ENCODE measurements around the gene XPOT.

XPOT gene

GRCh38 chr12:64466178-64466577, 62.0 kb downstream of the XPOT start:
- DNase-seq (ENCODE audit: low read depth in 2 of 2): no peak

- DNase-seq (ENCODE audit: low read depth in 2 of 2): no peak
Observed at GRCh38 chr12:64468966-64469365, 64.8 kb downstream of the XPOT start.

- no peak for DNase-seq (ENCODE audit: low read depth in 2 of 2)
Observed at GRCh38 chr12:64469455-64470142, 65.4 kb downstream of the XPOT start.

GRCh38 chr12:64470495-64470894, 66.3 kb downstream of the XPOT start:
- DNase-seq (ENCODE audit: low read depth in 2 of 2): no peak

GRCh38 chr12:64473176-64473575, 69.0 kb downstream of the XPOT start:
- no peak for DNase-seq (ENCODE audit: low read depth in 2 of 2)

GRCh38 chr12:64475518-64475917, 71.3 kb downstream of the XPOT start:
- no peak for DNase-seq (ENCODE audit: low read depth in 2 of 2)

- DNase-seq (ENCODE audit: low read depth in 2 of 2): no peak
Observed at GRCh38 chr12:64476844-64477243, 72.7 kb downstream of the XPOT start.

- no peak for DNase-seq (ENCODE audit: low read depth in 2 of 2)
Observed at GRCh38 chr12:64478661-64479060, 74.5 kb downstream of the XPOT start.

- no peak for DNase-seq (ENCODE audit: low read depth in 2 of 2)
Observed at GRCh38 chr12:64480148-64480547, 76.0 kb downstream of the XPOT start.

- no peak for DNase-seq (ENCODE audit: low read depth in 2 of 2)
Observed at GRCh38 chr12:64486657-64487056, 82.5 kb downstream of the XPOT start.

GRCh38 chr12:64491718-64492117, 87.5 kb downstream of the XPOT start:
- no peak for DNase-seq (ENCODE audit: low read depth in 2 of 2)

GRCh38 chr12:64493513-64493912, 89.3 kb downstream of the XPOT start:
- no peak for DNase-seq (ENCODE audit: low read depth in 2 of 2)

GRCh38 chr12:64494998-64495729, 91.0 kb downstream of the XPOT start:
- DNase-seq (ENCODE audit: low read depth in 2 of 2): no peak

- DNase-seq (ENCODE audit: low read depth in 2 of 2): no peak
Observed at GRCh38 chr12:64496839-64497400, 92.7 kb downstream of the XPOT start.

GRCh38 chr12:64497484-64497883, 93.3 kb downstream of the XPOT start:
- DNase-seq (ENCODE audit: low read depth in 2 of 2): no peak

- DNase-seq (ENCODE audit: low read depth in 2 of 2): no peak
Observed at GRCh38 chr12:64497903-64498302, 93.7 kb downstream of the XPOT start.

- DNase-seq (ENCODE audit: low read depth in 2 of 2): no peak
Observed at GRCh38 chr12:64500394-64500793, 96.2 kb downstream of the XPOT start.
